Transverse colon (tissue), 4 donors: ENCODE measurements around the gene RPUSD2. TPM values are rescaled to one million over a fixed set of nuclear protein-coding genes. Genes with fewer than 3 reads are reported as not detected.

Source experiments
- DNase-seq: peaks from one replicate; pipeline ENCODE4 v3.0.0-alpha.2; 2019
- H3K27ac ChIP-seq, 4 donors: fragments of 200-600 bp; sonication (generic); 2 replicates each; pipeline ENCODE4 v1.5.1; 2016 to 2018; ENCODE audit warnings: inconsistent platforms in 4 of 4
- H3K27me3 ChIP-seq: fragments of 200-600 bp; sonication (generic); 2 replicates; pipeline ENCODE4 v1.5.1; 2017; ENCODE audit warnings: inconsistent platforms
- H3K36me3 ChIP-seq, 4 donors: fragments of 200-600 bp; sonication (generic); 2 replicates each; pipeline ENCODE4 v1.5.1; 2017 to 2019; ENCODE audit warnings: inconsistent platforms in 4 of 4
- H3K4me1 ChIP-seq, 4 donors: fragments of 200-600 bp; sonication (generic); 2 replicates each; pipeline ENCODE4 v1.5.1; 2017 to 2020; ENCODE audit warnings: inconsistent platforms in 4 of 4
- H3K4me3 ChIP-seq, 4 donors: fragments of 200-600 bp; sonication (generic); 1 replicate in 1 of 4; 2 replicates in 3 of 4; pipeline versions ENCODE4 v1.5.1 to v1.6.1; 2017 to 2019; ENCODE audit warnings: inconsistent platforms in 4 of 4
- H3K9me3 ChIP-seq, 2 donors: fragments of 200-600 bp; sonication (generic); 2 replicates each; pipeline ENCODE4 v1.5.1; 2017 to 2019; ENCODE audit warnings: inconsistent platforms in 2 of 2
- EP300 ChIP-seq: sonication (generic); formaldehyde crosslinking; IDR thresholded peaks from one replicate; pipeline ENCODE4 v1.6.1; 2017; ENCODE audit warnings: antibody characterized with exemption, low read depth
- POLR2A ChIP-seq: fragments of 450-650 bp; IDR thresholded peaks from one replicate; pipeline ENCODE4 v1.6.1; 2016; ENCODE audit warnings: antibody characterized with exemption, mild to moderate bottlenecking, moderate library complexity
- POLR2AphosphoS5 ChIP-seq, 3 donors: sonication (generic); formaldehyde crosslinking; IDR thresholded peaks; one replicate each; pipeline ENCODE4 v1.6.1; 2016; ENCODE audit warnings: antibody characterized with exemption in 3 of 3
- WGBS, 2 donors: methylation state at CpG; one replicate each; pipeline ENCODE4 v1.1.5; 2018; ENCODE audit warnings: low coverage in 1 of 2; 5-methylcytosine and 5-hydroxymethylcytosine counted together
- in situ Hi-C, 4 donors: fragments of 200-750 bp; cut with MboI; loops; one replicate each; pipeline versions ENCODE4 v1.15.0 to v1.15.1; 2017; ENCODE audit warnings: low sequenced_read_pairs in 3 of 4, low pct_ligation_motif_present in 1 of 4, low pct_unique_long_range_greater_than_20kb in 1 of 4
- intact Hi-C: fragments of 100-400 bp; cut with DNase I; formaldehyde crosslinking; loops from one replicate; pipeline ENCODE4 v1.15.1; 2023; ENCODE audit warnings: low total_unique reads
- total RNA-seq, 4 donors: library from RNA; depleted of rRNA; stranded (reverse); fragments of >200 nt; gene quantifications; one replicate each; pipeline ENCODE4 v1.1.0, GENCODE V29; 2016
- TF ChIP-seq, protein P1 (sequence below), 5 experiments: fragments of 200-600 bp in 3 of 5; fragments of 450-650 bp in 2 of 5; sonication (generic) in 3 of 5; IDR thresholded peaks; 1 replicate in 2 of 5; 2 replicates in 3 of 5; pipeline ENCODE4 v1.5.1; 2016 to 2017; ENCODE audit warnings: antibody characterized with exemption in 5 of 5, inconsistent platforms in 3 of 5, mild to moderate bottlenecking in 2 of 5, moderate library complexity in 1 of 5

Gene RPUSD2
- total RNA-seq, 4 donors from 2014 or later = 6.7 to 19.3 (median 7.8) TPM

DNA sequence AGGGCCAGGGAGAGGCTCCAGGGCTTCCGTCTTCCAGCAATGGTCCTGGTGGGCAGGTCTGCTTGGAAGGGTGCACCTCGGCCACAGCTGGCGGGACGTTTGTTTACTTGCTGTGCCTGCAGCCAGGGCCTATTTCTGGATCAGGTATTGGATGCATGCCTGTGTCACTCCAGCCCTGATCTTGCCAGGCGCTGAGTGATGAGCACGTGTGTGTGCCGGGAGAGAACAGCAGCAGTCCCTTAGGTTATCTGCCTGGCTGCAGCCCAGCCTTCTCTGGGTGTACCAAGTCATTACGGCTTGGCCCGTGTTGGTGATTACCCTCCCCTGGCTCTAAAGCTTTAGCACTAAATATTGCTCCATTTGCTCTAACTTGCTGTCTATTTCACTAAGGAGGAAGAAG lies 19.2 kb upstream of the RPUSD2 start:
- Histone ChIP-seq H3K9me3 (no peaks in the 10 kb centered on the region), H3K4me3 (no peak overlapping the region), H3K4me1 (peaks cover 0 to 2% (median 0%) of the 10 kb centered on the region in 4 donors), H3K27me3 (no peaks in the 10 kb centered on the region), H3K36me3 (peaks cover 0 to 19% (median 4%) of the 10 kb centered on the region in 4 donors), H3K27ac (peak overlapping the region in 3 of 4 donors; percentile 17 to 53 (median 48))
- DNase-seq = no peak
- TF ChIP-seq EP300 (no peak), POLR2A (no peak), POLR2AphosphoS5 (IDR thresholded peaks at IDR 0.05) (no peak)
- TF ChIP-seq, protein P1, sequence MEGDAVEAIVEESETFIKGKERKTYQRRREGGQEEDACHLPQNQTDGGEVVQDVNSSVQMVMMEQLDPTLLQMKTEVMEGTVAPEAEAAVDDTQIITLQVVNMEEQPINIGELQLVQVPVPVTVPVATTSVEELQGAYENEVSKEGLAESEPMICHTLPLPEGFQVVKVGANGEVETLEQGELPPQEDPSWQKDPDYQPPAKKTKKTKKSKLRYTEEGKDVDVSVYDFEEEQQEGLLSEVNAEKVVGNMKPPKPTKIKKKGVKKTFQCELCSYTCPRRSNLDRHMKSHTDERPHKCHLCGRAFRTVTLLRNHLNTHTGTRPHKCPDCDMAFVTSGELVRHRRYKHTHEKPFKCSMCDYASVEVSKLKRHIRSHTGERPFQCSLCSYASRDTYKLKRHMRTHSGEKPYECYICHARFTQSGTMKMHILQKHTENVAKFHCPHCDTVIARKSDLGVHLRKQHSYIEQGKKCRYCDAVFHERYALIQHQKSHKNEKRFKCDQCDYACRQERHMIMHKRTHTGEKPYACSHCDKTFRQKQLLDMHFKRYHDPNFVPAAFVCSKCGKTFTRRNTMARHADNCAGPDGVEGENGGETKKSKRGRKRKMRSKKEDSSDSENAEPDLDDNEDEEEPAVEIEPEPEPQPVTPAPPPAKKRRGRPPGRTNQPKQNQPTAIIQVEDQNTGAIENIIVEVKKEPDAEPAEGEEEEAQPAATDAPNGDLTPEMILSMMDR (IDR thresholded peaks at IDR 0.05) = no peak
- in situ Hi-C loops = no loop called here
- WGBS, 2 donors = 63 to 100% methylated on average over 1 to 9 of the region's 9 CpGs
- intact Hi-C loops = loop anchor here (5.0 kb wide), 1 partner anchor 328 kb away; no protein-coding TSS in a partner anchor

DNA sequence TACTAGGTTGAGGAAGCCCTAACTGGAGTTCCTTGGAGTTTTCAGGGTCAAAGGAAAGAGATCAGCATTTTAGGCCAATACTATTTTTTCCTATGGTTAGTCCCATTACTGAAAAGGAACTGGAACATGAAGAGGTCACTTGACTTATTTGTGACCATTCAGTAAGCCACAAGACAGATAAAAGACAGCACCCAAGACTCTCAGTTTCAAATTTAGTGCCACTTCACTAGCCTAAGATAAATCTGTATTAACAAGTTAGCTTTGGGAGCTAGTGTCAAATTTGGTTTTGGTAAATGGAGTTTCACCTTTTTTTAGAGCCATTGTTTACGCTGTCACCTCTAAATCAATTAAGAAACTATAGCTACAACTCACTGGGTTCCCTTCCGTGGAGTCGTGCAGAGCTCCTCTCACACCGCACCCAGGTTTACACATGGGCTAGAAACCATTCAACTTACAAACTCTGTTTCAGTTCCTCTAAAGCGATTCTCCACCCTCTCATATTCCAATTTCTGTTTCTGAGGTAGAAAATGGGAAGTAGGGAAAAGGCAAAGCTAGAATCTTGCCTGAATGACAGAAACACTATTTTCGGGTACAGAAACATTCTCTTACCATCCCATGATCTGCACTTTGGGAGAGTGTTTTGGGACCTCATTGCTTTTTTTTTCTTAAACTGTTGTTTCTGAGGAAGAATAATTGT lies 18.6 kb upstream of the RPUSD2 start:
- Histone ChIP-seq H3K36me3 (peaks cover 0 to 20% (median 4%) of the 10 kb centered on the region in 4 donors), H3K27ac (peak overlapping the region in 3 of 4 donors; percentile 17 to 53 (median 48)), H3K4me1 (peaks cover 0 to 2% (median 0%) of the 10 kb centered on the region in 4 donors), H3K9me3 (no peaks in the 10 kb centered on the region), H3K27me3 (no peaks in the 10 kb centered on the region), H3K4me3 (no peak overlapping the region)
- intact Hi-C loops = no loop called here
- TF ChIP-seq, protein P1 (IDR thresholded peaks at IDR 0.05) = no peak
- TF ChIP-seq POLR2A (no peak), EP300 (no peak), POLR2AphosphoS5 (IDR thresholded peaks at IDR 0.05) (no peak)
- DNase-seq = no peak
- 79 to 80% methylated on average over 6 of the region's 6 CpGs for WGBS, 2 donors
- in situ Hi-C loops = no loop called here

GRCh38 chr15:40554161-40554525 lies 15.0 kb upstream of the RPUSD2 start:
- no peak for DNase-seq
- in situ Hi-C loops = no loop called here
- H3K9me3 ChIP-seq = no peaks in the 10 kb centered on the region
- H3K36me3 ChIP-seq = peaks cover 0 to 29% (median 6%) of the 10 kb centered on the region in 4 donors
- peaks cover 0 to 7% (median 0%) of the 10 kb centered on the region in 4 donors for H3K4me1 ChIP-seq
- peak overlapping the region in 1 of 4 donors; percentile 44 for H3K27ac ChIP-seq
- intact Hi-C loops = no loop called here
- TF ChIP-seq POLR2A = no peak
- H3K4me3 ChIP-seq = no peak overlapping the region
- H3K27me3 ChIP-seq = no peaks in the 10 kb centered on the region
- WGBS, 2 donors = 92 to 100% methylated on average over 1 to 4 of the region's 4 CpGs

- Histone ChIP-seq H3K27me3 (no peaks in the 10 kb centered on the region), H3K4me1 (peaks cover 0 to 5% (median 2%) of the 10 kb centered on the region in 4 donors), H3K27ac (no peak overlapping the region), H3K4me3 (no peak overlapping the region), H3K36me3 (peaks cover 0 to 28% (median 6%) of the 10 kb centered on the region in 4 donors), H3K9me3 (no peaks in the 10 kb centered on the region)
- TF ChIP-seq POLR2AphosphoS5 (IDR thresholded peaks at IDR 0.05) (no peak), EP300 (no peak), POLR2A (no peak)
- TF ChIP-seq, protein P1 (IDR thresholded peaks at IDR 0.05) = no peak
- 93% methylated on average over 2 of the region's 2 CpGs; no CpG with 5 or more reads in 1 of the 2 donors for WGBS, 2 donors
- DNase-seq = no peak
- in situ Hi-C loops = no loop called here
- intact Hi-C loops = no loop called here
These were observed 13.2 kb upstream of the RPUSD2 start for GRCh38 chr15:40555876-40556275.
